HepG2 (cell line): ENCODE measurements around the gene FBXO28. TPM values are rescaled to one million over a fixed set of nuclear protein-coding genes. Genes with fewer than 3 reads are reported as not detected.

Experiments
- CCDC6 ChIP-seq: sonication (generic); formaldehyde crosslinking; IDR thresholded peaks from 2 replicates; pipeline ENCODE4 v1.8.1; 2022; ENCODE audit warnings: mild to moderate bottlenecking, missing genetic modification reagents, moderate library complexity
- GFI1 ChIP-seq: sonication (generic); formaldehyde crosslinking; IDR thresholded peaks from 2 replicates; pipeline ENCODE4 v1.5.0; 2020; ENCODE audit warnings: missing genetic modification reagents, mild to moderate bottlenecking, borderline replicate concordance
- GZF1 ChIP-seq: sonication (generic); formaldehyde crosslinking; IDR thresholded peaks from 2 replicates; pipeline ENCODE4 v1.5.1; 2020; ENCODE audit warnings: mild to moderate bottlenecking, missing genetic modification reagents
- HNRNPL ChIP-seq: fragments of 200-400 bp; formaldehyde crosslinking; IDR thresholded peaks from 2 replicates; pipeline ENCODE4 v1.6.1; 2017; ENCODE audit warnings: mild to moderate bottlenecking, low read depth, low read length
- PHF8 ChIP-seq: sonication (generic); formaldehyde crosslinking; IDR thresholded peaks from 2 replicates; pipeline ENCODE4 v1.5.0; 2020; ENCODE audit warnings: missing genetic modification reagents
- PLRG1 ChIP-seq: fragments of 450-650 bp; conservative IDR thresholded peaks from 2 replicates; pipeline ENCODE4 v1.6.1; 2016
- SOX13 ChIP-seq, 3 experiments: fragments of 450-650 bp in 1 of 3; sonication (generic) in 1 of 3; formaldehyde crosslinking in 1 of 3; IDR thresholded peaks in 2 of 3; conservative IDR thresholded peaks in 1 of 3; 2 replicates each; pipeline versions ENCODE4 v1.5.0 to v1.6.1; 2016 to 2020; ENCODE audit warnings: antibody characterized with exemption in 1 of 3, mild to moderate bottlenecking in 1 of 3, missing compliant biosample characterization in 1 of 3, missing genetic modification reagents in 1 of 3, moderate library complexity in 1 of 3
- SPEN ChIP-seq: sonication (generic); formaldehyde crosslinking; IDR thresholded peaks from 2 replicates; pipeline ENCODE4 v1.5.1; 2020; ENCODE audit warnings: low read depth, mild to moderate bottlenecking, missing genetic modification reagents
- SRY ChIP-seq: sonication (generic); formaldehyde crosslinking; IDR thresholded peaks from 2 replicates; pipeline ENCODE4 v1.8.0; 2022; ENCODE audit warnings: mild to moderate bottlenecking, missing genetic modification reagents
- ZNF776 ChIP-seq: sonication (generic); formaldehyde crosslinking; IDR thresholded peaks from 2 replicates; pipeline ENCODE4 v1.4.0; 2020; ENCODE audit warnings: mild to moderate bottlenecking, missing genetic modification reagents
- ZNF800 ChIP-seq: sonication (generic); formaldehyde crosslinking; IDR thresholded peaks from 2 replicates; pipeline ENCODE4 v1.4.0; 2020; ENCODE audit warnings: missing genetic modification reagents
- polyA plus RNA-seq, 8 experiments: library from polyadenylated mRNA; depleted of rRNA in 3 of 8; stranded (reverse) in 7 of 8; unstranded in 1 of 8; fragments of >200 nt; fragmentation: Illumina TruSeq in 4 of 8; extraction: Trizol in 4 of 8; gene quantifications; 2 replicates each; pipeline versions ENCODE4 v1.2.1 to v1.2.3, GENCODE V29; 2011 to 2016; ENCODE audit warnings: low read depth in 4 of 8, missing spikeins in 1 of 8, mixed read lengths in 1 of 8; ENCODE audit not compliant: insufficient read depth in 1 of 8
- total RNA-seq, 5 experiments: library from RNA; depleted of rRNA; stranded (reverse); fragments of >200 nt; fragmentation: Illumina TruSeq; extraction: Trizol; gene quantifications; 2 replicates each; pipeline ENCODE4 v1.2.3, GENCODE V29; 2016; ENCODE audit warnings: low read depth in 1 of 5
- TF ChIP-seq, protein P1 (sequence below), 2 experiments: fragments of 450-650 bp in 1 of 2; sonication (generic) in 1 of 2; formaldehyde crosslinking in 1 of 2; IDR thresholded peaks; 2 replicates each; pipeline versions ENCODE4 v1.6.1 to v1.8.0; 2016 to 2022; ENCODE audit warnings: antibody characterized with exemption in 1 of 2, mild to moderate bottlenecking in 1 of 2, missing genetic modification reagents in 1 of 2
- TF ChIP-seq, protein P2 (sequence below): sonication (generic); formaldehyde crosslinking; IDR thresholded peaks from 2 replicates; pipeline ENCODE4 v1.5.1; 2020; ENCODE audit warnings: mild to moderate bottlenecking, missing genetic modification reagents

The FBXO28 gene
- total and polyA plus RNA-seq, 2 of the 13 experiments (the other 11 are each of a cell fraction or from before 2014, with no cell fraction given), result 8.5 to 29.1 TPM

DNA sequence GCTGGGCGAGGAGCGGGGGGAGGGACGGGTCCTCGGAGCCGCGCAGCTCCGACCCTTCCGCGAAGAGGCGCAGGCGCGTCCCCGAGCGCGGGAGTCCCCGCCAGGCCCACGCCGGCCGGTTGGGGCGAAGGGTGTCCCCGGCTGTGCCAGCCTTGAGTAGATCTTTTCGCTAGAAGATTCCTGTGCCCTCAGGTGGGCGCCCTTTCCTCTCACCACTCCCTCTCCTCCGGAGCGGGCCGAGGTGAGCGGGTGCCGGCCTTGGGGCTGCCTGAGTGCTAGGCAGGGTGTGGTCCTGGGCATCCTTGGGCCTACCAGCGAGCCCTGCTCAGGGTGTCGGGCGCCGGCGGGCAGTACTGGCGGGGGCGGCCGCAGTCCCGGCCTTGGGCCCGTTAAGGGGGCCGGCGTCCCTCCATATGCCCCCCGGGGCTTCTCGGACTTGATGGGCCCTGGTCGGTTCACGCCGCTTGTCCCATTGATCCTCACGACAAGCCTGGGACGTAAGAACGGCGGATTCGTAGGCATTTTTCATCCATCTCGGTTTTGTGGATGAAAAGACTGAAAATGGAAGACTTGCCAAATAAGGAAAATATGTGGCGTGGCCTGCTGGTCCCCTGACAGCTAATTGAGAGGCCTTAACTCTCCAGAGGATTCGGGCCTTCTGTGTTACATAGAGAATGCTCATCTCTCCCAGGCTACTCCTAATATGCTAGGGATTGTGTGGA is 69.8 kb downstream of the FBXO28 start (continued):
- TF ChIP-seq, protein P1, sequence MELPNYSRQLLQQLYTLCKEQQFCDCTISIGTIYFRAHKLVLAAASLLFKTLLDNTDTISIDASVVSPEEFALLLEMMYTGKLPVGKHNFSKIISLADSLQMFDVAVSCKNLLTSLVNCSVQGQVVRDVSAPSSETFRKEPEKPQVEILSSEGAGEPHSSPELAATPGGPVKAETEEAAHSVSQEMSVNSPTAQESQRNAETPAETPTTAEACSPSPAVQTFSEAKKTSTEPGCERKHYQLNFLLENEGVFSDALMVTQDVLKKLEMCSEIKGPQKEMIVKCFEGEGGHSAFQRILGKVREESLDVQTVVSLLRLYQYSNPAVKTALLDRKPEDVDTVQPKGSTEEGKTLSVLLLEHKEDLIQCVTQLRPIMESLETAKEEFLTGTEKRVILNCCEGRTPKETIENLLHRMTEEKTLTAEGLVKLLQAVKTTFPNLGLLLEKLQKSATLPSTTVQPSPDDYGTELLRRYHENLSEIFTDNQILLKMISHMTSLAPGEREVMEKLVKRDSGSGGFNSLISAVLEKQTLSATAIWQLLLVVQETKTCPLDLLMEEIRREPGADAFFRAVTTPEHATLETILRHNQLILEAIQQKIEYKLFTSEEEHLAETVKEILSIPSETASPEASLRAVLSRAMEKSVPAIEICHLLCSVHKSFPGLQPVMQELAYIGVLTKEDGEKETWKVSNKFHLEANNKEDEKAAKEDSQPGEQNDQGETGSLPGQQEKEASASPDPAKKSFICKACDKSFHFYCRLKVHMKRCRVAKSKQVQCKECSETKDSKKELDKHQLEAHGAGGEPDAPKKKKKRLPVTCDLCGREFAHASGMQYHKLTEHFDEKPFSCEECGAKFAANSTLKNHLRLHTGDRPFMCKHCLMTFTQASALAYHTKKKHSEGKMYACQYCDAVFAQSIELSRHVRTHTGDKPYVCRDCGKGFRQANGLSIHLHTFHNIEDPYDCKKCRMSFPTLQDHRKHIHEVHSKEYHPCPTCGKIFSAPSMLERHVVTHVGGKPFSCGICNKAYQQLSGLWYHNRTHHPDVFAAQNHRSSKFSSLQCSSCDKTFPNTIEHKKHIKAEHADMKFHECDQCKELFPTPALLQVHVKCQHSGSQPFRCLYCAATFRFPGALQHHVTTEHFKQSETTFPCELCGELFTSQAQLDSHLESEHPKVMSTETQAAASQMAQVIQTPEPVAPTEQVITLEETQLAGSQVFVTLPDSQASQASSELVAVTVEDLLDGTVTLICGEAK (IDR thresholded peaks at IDR 0.05), result no peak
- TF ChIP-seq, protein P1 (CRISPR knock-in tag; IDR thresholded peaks at IDR 0.05), result peak; percentile 37; the same call in 1 of the 2 replicates
- TF ChIP-seq PLRG1 (no peak), GZF1 (CRISPR knock-in tag) (no peak), ZNF776 (CRISPR knock-in tag) (0 out of 2 replicates have a peak, but pooled peaks have one; percentile 16), GFI1 (peak; percentile 35; the same call in 1 of the 2 replicates), SOX13 (IDR thresholded peaks at IDR 0.05) (no peak), SOX13 (CRISPR knock-in tag; conservative IDR thresholded peaks at IDR 0.05 in 1 of 2, IDR thresholded peaks at IDR 0.05 in 1 of 2) (0 out of 4 replicates have a peak, but pooled peaks of 1 of the 2 experiments have one; percentile 4), ZNF800 (CRISPR knock-in tag) (0 out of 2 replicates have a peak, but pooled peaks have one; percentile 58), HNRNPL (0 out of 2 replicates have a peak, but pooled peaks have one; percentile 62), SRY (CRISPR knock-in tag) (peak; percentile 55; the same call in 1 of the 2 replicates), PHF8 (CRISPR knock-in tag) (peak; percentile 78), SPEN (CRISPR knock-in tag) (peak; percentile 55; the same call in 1 of the 2 replicates), CCDC6 (CRISPR knock-in tag) (peak; percentile 51; the same call in 1 of the 2 replicates)
- TF ChIP-seq, protein P2, sequence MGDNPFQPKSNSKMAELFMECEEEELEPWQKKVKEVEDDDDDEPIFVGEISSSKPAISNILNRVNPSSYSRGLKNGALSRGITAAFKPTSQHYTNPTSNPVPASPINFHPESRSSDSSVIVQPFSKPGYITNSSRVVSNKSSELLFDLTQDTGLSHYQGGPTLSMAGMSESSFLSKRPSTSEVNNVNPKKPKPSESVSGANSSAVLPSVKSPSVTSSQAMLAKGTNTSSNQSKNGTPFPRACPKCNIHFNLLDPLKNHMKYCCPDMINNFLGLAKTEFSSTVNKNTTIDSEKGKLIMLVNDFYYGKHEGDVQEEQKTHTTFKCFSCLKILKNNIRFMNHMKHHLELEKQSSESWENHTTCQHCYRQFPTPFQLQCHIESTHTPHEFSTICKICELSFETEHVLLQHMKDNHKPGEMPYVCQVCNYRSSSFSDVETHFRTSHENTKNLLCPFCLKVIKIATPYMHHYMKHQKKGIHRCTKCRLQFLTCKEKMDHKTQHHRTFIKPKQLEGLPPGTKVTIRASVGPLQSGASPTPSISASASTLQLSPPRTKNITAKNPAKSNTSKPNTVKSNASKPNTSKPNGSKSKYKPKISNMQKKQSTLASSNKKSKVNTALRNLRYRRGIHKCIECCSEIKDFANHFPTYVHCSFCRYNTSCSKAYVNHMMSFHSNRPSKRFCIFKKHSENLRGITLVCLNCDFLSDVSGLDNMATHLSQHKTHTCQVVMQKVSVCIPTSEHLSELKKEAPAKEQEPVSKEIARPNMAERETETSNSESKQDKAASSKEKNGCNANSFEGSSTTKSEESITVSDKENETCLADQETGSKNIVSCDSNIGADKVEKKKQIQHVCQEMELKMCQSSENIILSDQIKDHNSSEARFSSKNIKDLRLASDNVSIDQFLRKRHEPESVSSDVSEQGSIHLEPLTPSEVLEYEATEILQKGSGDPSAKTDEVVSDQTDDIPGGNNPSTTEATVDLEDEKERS (CRISPR knock-in tag), result 0 out of 2 replicates have a peak, but pooled peaks have one; percentile 51
